SK-N-SH treated with all-trans-retinoic acid at 6 μM for 48 hours (cell line): ENCODE data around the gene ATP1A3.
"Not testable (repeated sequence)": the region's sequence is repeated elsewhere in the genome, so short reads cannot be mapped to it uniquely, and the experiment has no call there.

Source experiments
- ATAC-seq: fragments of 200-7000 bp; cut with Tn5 transposase; 3 replicates; pipeline ENCODE4 v1.9.1; 2020; ENCODE audit warnings: mild to moderate bottlenecking, moderate library complexity
- CREB5 ChIP-seq: fragments of 250-450 bp; sonication (Bioruptor Pico); IDR thresholded peaks from 2 replicates; pipeline ENCODE4 v1.5.1; 2020; ENCODE audit warnings: low read depth, mild to moderate bottlenecking, moderate library complexity
- CSDC2 ChIP-seq: fragments of 250-450 bp; sonication (Bioruptor Pico); IDR thresholded peaks from 2 replicates; pipeline ENCODE4 v1.5.0; 2020; ENCODE audit warnings: mild to moderate bottlenecking, moderate library complexity
- ESRRG ChIP-seq: fragments of 250-450 bp; sonication (Bioruptor Pico); IDR thresholded peaks from 2 replicates; pipeline ENCODE4 v1.6.1; 2021; ENCODE audit warnings: mild to moderate bottlenecking
- GLIS3 ChIP-seq: fragments of 250-450 bp; sonication (Bioruptor Pico); IDR thresholded peaks from 2 replicates; pipeline ENCODE4 v1.5.0; 2020; ENCODE audit warnings: mild to moderate bottlenecking, moderate library complexity
- ISL1 ChIP-seq: fragments of 250-450 bp; sonication (Bioruptor Pico); IDR thresholded peaks from 2 replicates; pipeline ENCODE4 v2.1.2; 2022; ENCODE audit warnings: mild to moderate bottlenecking, moderate library complexity
- OSR1 ChIP-seq: fragments of 250-450 bp; sonication (Bioruptor Pico); IDR thresholded peaks from 2 replicates; pipeline ENCODE4 v1.8.0; 2022; ENCODE audit warnings: moderate library complexity, mild to moderate bottlenecking, inconsistent platforms
- PATZ1 ChIP-seq: fragments of 250-450 bp; sonication (Bioruptor Pico); IDR thresholded peaks from 2 replicates; pipeline ENCODE4 v1.8.0; 2020; ENCODE audit warnings: mild to moderate bottlenecking, moderate library complexity, borderline replicate concordance
- POU6F1 ChIP-seq: fragments of 250-450 bp; sonication (Bioruptor Pico); IDR thresholded peaks from 2 replicates; pipeline ENCODE4 v1.8.0; 2021; ENCODE audit warnings: low read depth, mild to moderate bottlenecking, moderate library complexity, borderline replicate concordance
- PPARA ChIP-seq: fragments of 250-450 bp; sonication (Bioruptor Pico); IDR thresholded peaks from 2 replicates; pipeline ENCODE4 v1.5.0; 2020; ENCODE audit warnings: mild to moderate bottlenecking, borderline replicate concordance
- RARB ChIP-seq: fragments of 250-450 bp; sonication (Bioruptor Pico); IDR thresholded peaks from 2 replicates; pipeline ENCODE4 v1.8.0; 2021; ENCODE audit warnings: mild to moderate bottlenecking, moderate library complexity
- SNAI2 ChIP-seq: fragments of 250-450 bp; sonication (Bioruptor Pico); IDR thresholded peaks from 2 replicates; pipeline ENCODE4 v1.5.0; 2020; ENCODE audit warnings: mild to moderate bottlenecking, moderate library complexity
- TCF4 ChIP-seq: fragments of 250-450 bp; sonication (Bioruptor Pico); IDR thresholded peaks from 2 replicates; pipeline ENCODE4 v1.8.0; 2021; ENCODE audit warnings: mild to moderate bottlenecking, moderate library complexity, borderline replicate concordance
- TSHZ2 ChIP-seq: fragments of 250-450 bp; sonication (Bioruptor Pico); IDR thresholded peaks from 2 replicates; pipeline ENCODE4 v1.5.0; 2020; ENCODE audit warnings: mild to moderate bottlenecking, moderate library complexity
- ZC3H10 ChIP-seq: fragments of 250-450 bp; sonication (Bioruptor Pico); IDR thresholded peaks from 2 replicates; pipeline ENCODE4 v1.5.1; 2021; ENCODE audit warnings: mild to moderate bottlenecking, moderate library complexity
- ZFP30 ChIP-seq: fragments of 450-650 bp; formaldehyde crosslinking; IDR thresholded peaks from 2 replicates; pipeline ENCODE4 v1.5.0; 2022; ENCODE audit warnings: mild to moderate bottlenecking, moderate library complexity
- ZNF565 ChIP-seq: fragments of 450-650 bp; formaldehyde crosslinking; conservative IDR thresholded peaks from 2 replicates; pipeline ENCODE4 v1.5.0; 2020; ENCODE audit warnings: low read depth, mild to moderate bottlenecking, moderate library complexity
- ZNF70 ChIP-seq: fragments of 450-650 bp; formaldehyde crosslinking; IDR thresholded peaks from 2 replicates; pipeline ENCODE4 v1.5.0; 2020; ENCODE audit warnings: mild to moderate bottlenecking, moderate library complexity
- ZNF8 ChIP-seq: fragments of 450-650 bp; formaldehyde crosslinking; IDR thresholded peaks from 2 replicates; pipeline ENCODE4 v1.5.0; 2020; ENCODE audit warnings: mild to moderate bottlenecking, moderate library complexity
- TF ChIP-seq, protein P1 (sequence below): fragments of 250-450 bp; sonication (Bioruptor Pico); IDR thresholded peaks from 2 replicates; pipeline ENCODE4 v1.5.1; 2021; ENCODE audit warnings: mild to moderate bottlenecking, moderate library complexity

Gene ATP1A3

GRCh38 chr19:41993612-41994483, at the start of gene ATP1A3:
ATP1A3 (minus strand) TSS chr19:41994230; CDS start chr19:41994076, 154 bp downstream.
- TF ChIP-seq CREB5 (CRISPR knock-in tag) (no peak), ZC3H10 (no peak), SNAI2 (no peak), GLIS3 (no peak), PATZ1 (CRISPR knock-in tag) (no peak), OSR1 (CRISPR knock-in tag) (no peak), CSDC2 (no peak), ESRRG (no peak), PPARA (CRISPR knock-in tag) (no peak), TSHZ2 (no peak), ZNF70 (no peak), TCF4 (no peak), ISL1 (CRISPR knock-in tag) (no peak), ZNF565 (no peak), POU6F1 (CRISPR knock-in tag) (no peak), RARB (CRISPR knock-in tag) (no peak)
- TF ChIP-seq, protein P1, sequence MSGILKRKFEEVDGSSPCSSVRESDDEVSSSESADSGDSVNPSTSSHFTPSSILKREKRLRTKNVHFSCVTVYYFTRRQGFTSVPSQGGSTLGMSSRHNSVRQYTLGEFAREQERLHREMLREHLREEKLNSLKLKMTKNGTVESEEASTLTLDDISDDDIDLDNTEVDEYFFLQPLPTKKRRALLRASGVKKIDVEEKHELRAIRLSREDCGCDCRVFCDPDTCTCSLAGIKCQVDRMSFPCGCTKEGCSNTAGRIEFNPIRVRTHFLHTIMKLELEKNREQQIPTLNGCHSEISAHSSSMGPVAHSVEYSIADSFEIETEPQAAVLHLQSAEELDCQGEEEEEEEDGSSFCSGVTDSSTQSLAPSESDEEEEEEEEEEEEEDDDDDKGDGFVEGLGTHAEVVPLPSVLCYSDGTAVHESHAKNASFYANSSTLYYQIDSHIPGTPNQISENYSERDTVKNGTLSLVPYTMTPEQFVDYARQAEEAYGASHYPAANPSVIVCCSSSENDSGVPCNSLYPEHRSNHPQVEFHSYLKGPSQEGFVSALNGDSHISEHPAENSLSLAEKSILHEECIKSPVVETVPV (CRISPR knock-in tag) = no peak
- peak; percentile 78 for ATAC-seq

DNA sequence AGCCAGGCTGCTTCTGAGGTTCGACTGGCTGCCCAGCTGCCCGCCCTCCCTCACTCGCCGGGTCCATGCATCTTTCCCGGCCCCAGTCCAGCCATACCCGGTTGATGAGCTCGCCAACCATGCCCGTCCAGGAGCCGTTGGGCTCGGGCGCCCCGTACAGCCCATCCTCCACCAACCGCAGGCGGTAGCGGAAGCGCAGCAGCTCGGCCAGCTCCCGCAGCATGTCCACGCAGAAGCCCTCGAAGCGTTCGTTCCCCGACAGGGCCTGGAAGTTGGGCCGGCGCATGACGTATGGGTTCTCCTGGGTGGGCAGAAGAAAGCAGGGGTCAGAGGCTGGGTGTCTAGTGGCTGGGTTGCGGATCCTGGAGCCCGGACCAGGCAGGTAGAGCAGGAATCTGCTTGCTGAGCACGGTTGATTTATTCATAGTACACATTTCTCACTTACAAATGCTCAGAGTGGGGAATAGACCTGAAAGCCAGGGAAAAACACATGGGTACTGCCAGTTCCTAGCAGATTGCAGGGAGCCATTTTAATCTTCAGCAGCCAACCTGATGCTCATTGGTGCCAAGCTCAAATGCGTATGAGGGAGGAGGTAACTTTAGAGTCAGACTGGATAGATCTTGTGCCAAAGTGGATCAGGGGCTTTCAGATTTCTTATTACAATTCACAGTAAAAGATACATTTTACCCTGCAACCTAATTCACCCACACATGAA, 48.6 kb upstream of the ATP1A3 start:
- TF ChIP-seq ZFP30 = no peak
- no peak for TF ChIP-seq ZNF70
- TF ChIP-seq, protein P1 (CRISPR knock-in tag) = no peak
- TF ChIP-seq ZNF8 (CRISPR knock-in tag) = no peak
- no peak for TF ChIP-seq RARB (CRISPR knock-in tag)
- ATAC-seq = no peak

DNA sequence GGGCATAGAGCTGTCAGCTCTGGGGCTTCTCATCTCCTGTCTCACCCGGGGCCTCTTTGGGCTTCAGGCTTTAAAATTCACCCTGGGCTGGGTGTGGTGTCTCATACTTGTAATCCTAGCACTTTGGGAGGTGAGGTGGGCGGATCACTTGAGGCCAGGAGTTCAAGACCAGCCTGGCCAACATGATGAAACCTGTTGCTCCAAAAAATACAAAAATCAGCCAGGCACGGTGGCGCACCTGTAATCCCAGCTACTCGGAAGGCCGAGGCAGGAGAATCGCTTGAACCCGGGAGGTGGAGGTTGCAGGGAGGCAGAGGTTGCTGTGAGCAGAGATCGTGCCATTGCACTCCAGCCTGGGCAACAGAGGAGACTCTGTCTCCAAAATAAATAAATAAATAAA, 46.5 kb upstream of the ATP1A3 start:
- not testable (repeated sequence) for ATAC-seq
